Measurements from ENCODE around the gene ZNF839. TPM values are rescaled to one million over a fixed set of nuclear protein-coding genes. Genes with fewer than 3 reads are reported as not detected.
A peak's percentile ranks its signal among the peaks of the same experiment; 100 is the strongest.

ZNF839 gene
- total RNA-seq, 1 experiment from 2014 or later = 21.7 TPM

DNA sequence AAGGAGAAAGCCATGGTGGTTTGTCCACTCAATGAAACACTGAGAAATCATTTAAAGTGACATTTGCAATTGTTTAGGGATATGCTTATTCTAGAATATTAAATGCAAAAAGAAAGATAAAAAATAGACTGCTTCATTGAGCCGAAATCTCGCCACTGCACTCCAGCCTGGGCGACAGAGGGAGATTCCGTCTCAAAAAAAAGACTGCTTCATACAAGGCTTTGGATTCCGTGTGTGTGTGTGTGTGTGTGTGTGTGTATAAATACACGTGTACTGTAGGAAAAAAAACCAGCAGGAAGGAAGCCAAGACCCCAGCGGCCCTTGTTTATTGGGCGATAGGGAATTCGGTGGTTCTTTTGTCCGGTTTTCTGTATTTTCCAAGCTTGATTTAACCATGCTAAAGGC, 3.2 kb upstream of the ZNF839 start:
- no TSS peak for BruUV-seq (replicated peaks)
- peaks cover 49% of the 10 kb centered on the region for H3K4me1 Mint-ChIP-seq (ENCODE audit: low read depth, unreplicated experiment)
- no peaks in the 10 kb centered on the region for H3K27me3 Mint-ChIP-seq (ENCODE audit: unreplicated experiment)
- peak overlapping the region; percentile 74 for H3K4me3 Mint-ChIP-seq (ENCODE audit: low read depth, unreplicated experiment)
- H3K27ac Mint-ChIP-seq (ENCODE audit: unreplicated experiment) = peak overlapping the region; percentile 98
- intact Hi-C loops (cut with micrococcal nuclease; ENCODE audit: unreplicated experiment) = loop anchor here (5.0 kb wide), 1 partner anchor 39 kb away; no protein-coding TSS in a partner anchor
- peak; percentile 37 for DNase-seq
- TF ChIP-seq, protein P1, sequence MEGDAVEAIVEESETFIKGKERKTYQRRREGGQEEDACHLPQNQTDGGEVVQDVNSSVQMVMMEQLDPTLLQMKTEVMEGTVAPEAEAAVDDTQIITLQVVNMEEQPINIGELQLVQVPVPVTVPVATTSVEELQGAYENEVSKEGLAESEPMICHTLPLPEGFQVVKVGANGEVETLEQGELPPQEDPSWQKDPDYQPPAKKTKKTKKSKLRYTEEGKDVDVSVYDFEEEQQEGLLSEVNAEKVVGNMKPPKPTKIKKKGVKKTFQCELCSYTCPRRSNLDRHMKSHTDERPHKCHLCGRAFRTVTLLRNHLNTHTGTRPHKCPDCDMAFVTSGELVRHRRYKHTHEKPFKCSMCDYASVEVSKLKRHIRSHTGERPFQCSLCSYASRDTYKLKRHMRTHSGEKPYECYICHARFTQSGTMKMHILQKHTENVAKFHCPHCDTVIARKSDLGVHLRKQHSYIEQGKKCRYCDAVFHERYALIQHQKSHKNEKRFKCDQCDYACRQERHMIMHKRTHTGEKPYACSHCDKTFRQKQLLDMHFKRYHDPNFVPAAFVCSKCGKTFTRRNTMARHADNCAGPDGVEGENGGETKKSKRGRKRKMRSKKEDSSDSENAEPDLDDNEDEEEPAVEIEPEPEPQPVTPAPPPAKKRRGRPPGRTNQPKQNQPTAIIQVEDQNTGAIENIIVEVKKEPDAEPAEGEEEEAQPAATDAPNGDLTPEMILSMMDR (IDR thresholded peaks at IDR 0.05; ENCODE audit: unreplicated experiment) = no peak
- CTCF ChIA-PET = interaction anchor here (0.6 to 1.9 kb wide), 11 partner anchors 11 to 1917 kb away, joined by 3 to 9 read pairs (median 4); partner anchors contain the start of gene MOK
- peaks cover 49% of the 10 kb centered on the region for H3K36me3 Mint-ChIP-seq (ENCODE audit: insufficient read depth, unreplicated experiment)
- no peaks in the 10 kb centered on the region for H3K9me3 Mint-ChIP-seq (ENCODE audit: low read depth, unreplicated experiment)

DNA sequence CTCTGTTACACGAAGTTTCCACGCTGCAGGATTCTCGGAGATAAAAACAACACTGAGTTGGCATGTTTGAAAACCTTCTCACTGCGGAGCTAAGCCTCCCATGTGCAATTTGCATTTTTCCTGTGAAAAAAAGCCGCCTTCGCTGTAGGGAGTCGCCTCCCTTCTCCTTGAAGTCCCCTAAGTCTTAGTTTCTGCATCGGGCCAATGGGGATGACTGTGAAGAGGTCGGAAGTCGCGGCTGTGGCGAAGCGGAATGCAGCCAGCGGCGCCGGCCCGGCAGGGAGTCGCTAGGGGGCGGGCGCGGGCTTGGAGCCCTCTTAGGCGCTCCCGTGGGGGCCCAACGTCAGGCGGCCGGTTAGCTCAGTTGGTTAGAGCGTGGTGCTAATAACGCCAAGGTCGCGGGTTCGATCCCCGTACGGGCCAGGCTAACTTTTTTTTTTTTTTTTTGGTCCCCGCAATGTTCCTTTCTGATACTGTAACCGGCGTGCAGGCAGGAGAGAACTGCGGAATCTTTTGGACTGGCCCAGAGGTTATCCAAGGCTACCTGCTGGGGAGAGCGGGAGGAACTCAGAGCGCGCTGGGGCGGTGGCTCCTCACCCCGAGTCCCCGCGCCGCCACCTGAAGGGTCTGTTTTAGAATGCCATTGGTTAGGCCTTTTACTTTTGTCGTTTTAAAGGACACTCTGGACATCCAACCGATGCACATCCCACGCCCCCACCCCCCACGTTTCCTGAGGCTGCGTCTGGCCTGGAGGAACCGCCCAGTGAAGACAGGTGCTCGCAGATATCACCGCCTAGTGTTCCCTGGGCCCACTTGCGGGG, 2.6 kb upstream of the ZNF839 start:
- H3K4me1 Mint-ChIP-seq (ENCODE audit: low read depth, unreplicated experiment) = peaks cover 49% of the 10 kb centered on the region
- H3K36me3 Mint-ChIP-seq (ENCODE audit: insufficient read depth, unreplicated experiment) = peaks cover 49% of the 10 kb centered on the region
- H3K27ac Mint-ChIP-seq (ENCODE audit: unreplicated experiment) = peak overlapping the region; percentile 98
- H3K27me3 Mint-ChIP-seq (ENCODE audit: unreplicated experiment) = no peaks in the 10 kb centered on the region
- H3K4me3 Mint-ChIP-seq (ENCODE audit: low read depth, unreplicated experiment) = peak overlapping the region; percentile 74
- no peaks in the 10 kb centered on the region for H3K9me3 Mint-ChIP-seq (ENCODE audit: low read depth, unreplicated experiment)
- BruUV-seq (replicated peaks) = no TSS peak
- peak; percentile 95 for DNase-seq
- CTCF ChIA-PET = interaction anchor here (0.6 to 1.9 kb wide), 12 partner anchors 8 to 1918 kb away, joined by 3 to 9 read pairs (median 4); partner anchors contain the start of gene MOK
- intact Hi-C loops (cut with micrococcal nuclease; ENCODE audit: unreplicated experiment) = loop anchor here (5.0 kb wide), 1 partner anchor 40 kb away; no protein-coding TSS in a partner anchor
- TF ChIP-seq, protein P1 (IDR thresholded peaks at IDR 0.05; ENCODE audit: unreplicated experiment) = peak; percentile 51

DNA sequence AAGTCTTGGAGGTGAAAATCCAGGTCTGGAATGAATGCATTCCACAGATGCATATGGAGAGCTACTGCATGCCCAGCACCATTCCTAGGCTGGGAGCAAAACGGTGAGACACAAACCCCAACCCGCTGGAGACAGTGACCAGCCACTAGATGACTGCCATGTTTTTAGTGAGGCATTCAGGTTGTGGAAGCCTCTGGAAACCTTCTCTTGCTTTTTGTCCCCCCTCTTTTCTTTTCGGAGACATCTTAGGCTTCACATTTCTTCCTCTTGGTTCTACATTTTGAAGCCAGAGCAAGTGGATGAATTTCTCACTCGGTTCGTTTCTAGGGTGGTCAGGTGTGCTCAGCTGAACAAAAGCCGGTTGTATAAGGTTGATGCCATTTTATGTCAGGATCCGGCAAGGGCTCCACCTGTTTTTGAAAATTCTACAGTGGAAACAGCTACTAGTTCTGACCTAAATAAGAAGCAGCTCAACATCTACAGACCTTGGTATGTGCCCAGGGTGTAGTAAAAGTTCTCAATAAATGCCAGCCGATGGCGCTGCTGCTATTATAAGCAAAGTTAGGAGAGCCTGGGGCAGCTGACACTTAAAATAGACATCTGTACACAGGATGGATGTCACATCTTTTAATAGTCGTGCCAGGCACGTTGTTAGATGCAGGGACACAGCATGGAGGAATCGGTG, 1.8 kb upstream of the ZNF839 start:
- peaks cover 49% of the 10 kb centered on the region for H3K36me3 Mint-ChIP-seq (ENCODE audit: insufficient read depth, unreplicated experiment)
- CTCF ChIA-PET = interaction anchor here (1.0 to 1.9 kb wide), 6 partner anchors 9 to 477 kb away, joined by 4 to 9 read pairs (median 4); partner anchors contain the start of gene MOK
- H3K27me3 Mint-ChIP-seq (ENCODE audit: unreplicated experiment) = no peaks in the 10 kb centered on the region
- DNase-seq = no peak
- H3K4me1 Mint-ChIP-seq (ENCODE audit: low read depth, unreplicated experiment) = peaks cover 49% of the 10 kb centered on the region
- peak overlapping the region; percentile 74 for H3K4me3 Mint-ChIP-seq (ENCODE audit: low read depth, unreplicated experiment)
- TF ChIP-seq, protein P1 (IDR thresholded peaks at IDR 0.05; ENCODE audit: unreplicated experiment) = no peak
- intact Hi-C loops (cut with micrococcal nuclease; ENCODE audit: unreplicated experiment) = loop anchor here (5.0 kb wide), 1 partner anchor 40 kb away; no protein-coding TSS in a partner anchor
- BruUV-seq (replicated peaks) = no TSS peak
- peak overlapping the region; percentile 98 for H3K27ac Mint-ChIP-seq (ENCODE audit: unreplicated experiment)
- no peaks in the 10 kb centered on the region for H3K9me3 Mint-ChIP-seq (ENCODE audit: low read depth, unreplicated experiment)

DNA sequence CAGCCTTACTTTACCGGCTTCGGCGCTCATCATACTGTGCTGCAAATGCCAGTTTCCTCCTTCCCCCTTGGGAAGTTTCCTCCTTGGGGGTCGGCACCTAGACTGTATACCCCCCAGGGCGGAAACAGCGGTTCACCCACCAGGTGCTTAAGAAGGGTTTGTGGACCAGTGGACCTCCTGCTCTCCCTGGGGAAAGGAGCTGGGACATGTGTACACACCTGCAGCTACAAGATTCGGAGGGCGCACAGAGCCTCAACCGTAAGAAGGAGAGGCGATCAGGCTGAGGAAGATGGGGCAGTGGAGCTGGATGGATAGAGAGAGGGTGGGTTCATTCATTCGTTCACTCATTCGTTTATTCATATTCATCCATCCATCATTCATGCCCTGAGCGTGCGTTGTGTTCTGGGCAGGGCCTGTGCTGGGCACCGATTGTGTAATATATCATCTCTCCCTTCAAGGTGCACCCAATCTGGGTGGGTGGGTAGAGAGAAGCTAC, 717 bp upstream of the ZNF839 start:
- H3K27me3 Mint-ChIP-seq (ENCODE audit: unreplicated experiment) = no peaks in the 10 kb centered on the region
- H3K4me1 Mint-ChIP-seq (ENCODE audit: low read depth, unreplicated experiment) = peaks cover 46% of the 10 kb centered on the region
- no peaks in the 10 kb centered on the region for H3K9me3 Mint-ChIP-seq (ENCODE audit: low read depth, unreplicated experiment)
- no TSS peak for BruUV-seq (replicated peaks)
- peak overlapping the region; percentile 74 for H3K4me3 Mint-ChIP-seq (ENCODE audit: low read depth, unreplicated experiment)
- CTCF ChIA-PET = interaction anchor here (0.8 kb wide), 1 partner anchor 200 kb away, joined by 5 read pairs; no protein-coding TSS in a partner anchor
- H3K27ac Mint-ChIP-seq (ENCODE audit: unreplicated experiment) = peak overlapping the region; percentile 83
- TF ChIP-seq, protein P1 (IDR thresholded peaks at IDR 0.05; ENCODE audit: unreplicated experiment) = no peak
- peaks cover 48% of the 10 kb centered on the region for H3K36me3 Mint-ChIP-seq (ENCODE audit: insufficient read depth, unreplicated experiment)
- DNase-seq = no peak
- intact Hi-C loops (cut with micrococcal nuclease; ENCODE audit: unreplicated experiment) = loop anchor here (5.0 kb wide), 1 partner anchor 42 kb away; no protein-coding TSS in a partner anchor
